Thyroid gland (tissue), 4 donors: ENCODE data around the gene POLR2L. TPM values are rescaled to one million over a fixed set of nuclear protein-coding genes. Genes with fewer than 3 reads are reported as not detected.

Source experiments
- DNase-seq, 2 donors: peaks; one replicate each; pipeline ENCODE4 v3.0.0-alpha.2; 2019
- H3K27ac ChIP-seq, 3 donors: fragments of 200-600 bp; sonication (generic); 1 replicate in 2 of 3; 2 replicates in 1 of 3; pipeline ENCODE4 v1.5.1; 2016 to 2019; ENCODE audit warnings: mild to moderate bottlenecking in 1 of 3, moderate library complexity in 1 of 3
- H3K27me3 ChIP-seq: fragments of 200-600 bp; sonication (generic); one replicate; pipeline ENCODE4 v1.5.1; 2019
- H3K36me3 ChIP-seq, 2 donors: fragments of 200-600 bp; sonication (generic); one replicate each; pipeline ENCODE4 v1.5.1; 2016 to 2019
- H3K4me1 ChIP-seq, 2 donors: fragments of 200-600 bp; sonication (generic); one replicate each; pipeline ENCODE4 v1.5.1; 2017 to 2019
- H3K4me3 ChIP-seq, 3 donors: fragments of 200-600 bp; sonication (generic); replicated peaks in 1 of 3; 1 replicate in 2 of 3; 2 replicates in 1 of 3; pipeline ENCODE4 v1.5.1; 2016; ENCODE audit warnings: mild to moderate bottlenecking in 1 of 3
- H3K9me3 ChIP-seq: fragments of 200-600 bp; sonication (generic); one replicate; pipeline ENCODE4 v1.5.1; 2017
- POLR2A ChIP-seq, 2 donors: fragments of 450-650 bp; IDR thresholded peaks; one replicate each; pipeline ENCODE4 v1.6.1; 2017; ENCODE audit warnings: antibody characterized with exemption in 2 of 2, mild to moderate bottlenecking in 2 of 2, moderate library complexity in 1 of 2
- WGBS, 2 donors: methylation state at CpG; one replicate each; pipeline ENCODE4 v1.1.5; 2017; 5-methylcytosine and 5-hydroxymethylcytosine counted together
- intact Hi-C: fragments of 100-400 bp; cut with DNase I; formaldehyde crosslinking; loops from one replicate; pipeline ENCODE4 v1.15.1; 2023
- total RNA-seq, 4 donors: library from RNA; depleted of rRNA; stranded (reverse); fragments of >200 nt; gene quantifications; one replicate each; pipeline ENCODE4 v1.2.3, GENCODE V29; 2016
- TF ChIP-seq, protein P1 (sequence below), 6 experiments: fragments of 200-600 bp in 3 of 6; fragments of 450-650 bp in 3 of 6; sonication (generic) in 3 of 6; IDR thresholded peaks; one replicate each; pipeline ENCODE4 v1.5.1; 2016 to 2019; ENCODE audit warnings: antibody characterized with exemption in 6 of 6, mild to moderate bottlenecking in 2 of 6, inconsistent platforms in 1 of 6, moderate library complexity in 1 of 6

Gene POLR2L
- total RNA-seq, 4 donors from 2014 or later, result 17.9 to 89.2 (median 52.4) TPM

DNA sequence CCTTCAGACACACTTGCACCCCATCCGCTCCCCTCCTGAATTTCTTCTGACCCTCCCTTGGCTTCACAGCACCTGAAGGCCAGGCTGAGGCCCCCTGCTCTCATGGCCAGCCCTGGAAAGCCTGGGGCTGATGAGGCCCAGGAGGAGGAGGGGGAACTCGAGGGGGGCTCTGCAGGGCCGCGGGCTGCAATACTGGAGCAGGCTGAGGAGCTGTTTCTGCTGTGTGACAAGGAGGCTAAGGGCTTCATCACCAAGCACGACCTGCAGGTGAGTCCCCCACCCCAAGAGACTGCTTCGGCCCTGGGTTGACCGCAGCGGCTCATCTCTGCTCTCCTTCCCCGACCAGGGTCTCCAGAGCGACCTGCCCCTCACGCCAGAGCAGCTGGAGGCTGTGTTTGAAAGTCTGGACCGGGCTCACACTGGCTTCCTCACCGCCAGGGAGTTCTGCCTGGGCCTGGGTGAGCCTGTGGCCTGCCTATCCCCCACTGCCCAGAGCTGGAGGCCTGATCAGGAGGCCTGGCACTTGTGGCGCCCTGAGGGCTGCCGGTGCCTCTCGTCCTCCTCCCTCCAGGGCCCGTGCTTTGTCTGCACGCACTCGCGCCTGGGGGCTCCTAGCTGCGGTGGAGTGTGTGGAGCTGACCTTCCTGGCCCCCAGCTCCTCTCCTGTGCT is 13.7 kb downstream of the POLR2L start:
- Histone ChIP-seq H3K27me3 (no peaks in the 10 kb centered on the region), H3K4me1 (peaks cover 55 to 62% of the 10 kb centered on the region in 2 donors), H3K9me3 (no peaks in the 10 kb centered on the region), H3K4me3 (no peak overlapping the region), H3K36me3 (peaks cover 16 to 21% of the 10 kb centered on the region in 2 donors), H3K27ac (peak overlapping the region in 2 of 3 donors; percentile 49 to 56)
- intact Hi-C loops, result loop anchor here (10.0 kb wide), 1 partner anchor 86 kb away; the partner anchor contains the start of gene CHID1
- TF ChIP-seq, protein P1, sequence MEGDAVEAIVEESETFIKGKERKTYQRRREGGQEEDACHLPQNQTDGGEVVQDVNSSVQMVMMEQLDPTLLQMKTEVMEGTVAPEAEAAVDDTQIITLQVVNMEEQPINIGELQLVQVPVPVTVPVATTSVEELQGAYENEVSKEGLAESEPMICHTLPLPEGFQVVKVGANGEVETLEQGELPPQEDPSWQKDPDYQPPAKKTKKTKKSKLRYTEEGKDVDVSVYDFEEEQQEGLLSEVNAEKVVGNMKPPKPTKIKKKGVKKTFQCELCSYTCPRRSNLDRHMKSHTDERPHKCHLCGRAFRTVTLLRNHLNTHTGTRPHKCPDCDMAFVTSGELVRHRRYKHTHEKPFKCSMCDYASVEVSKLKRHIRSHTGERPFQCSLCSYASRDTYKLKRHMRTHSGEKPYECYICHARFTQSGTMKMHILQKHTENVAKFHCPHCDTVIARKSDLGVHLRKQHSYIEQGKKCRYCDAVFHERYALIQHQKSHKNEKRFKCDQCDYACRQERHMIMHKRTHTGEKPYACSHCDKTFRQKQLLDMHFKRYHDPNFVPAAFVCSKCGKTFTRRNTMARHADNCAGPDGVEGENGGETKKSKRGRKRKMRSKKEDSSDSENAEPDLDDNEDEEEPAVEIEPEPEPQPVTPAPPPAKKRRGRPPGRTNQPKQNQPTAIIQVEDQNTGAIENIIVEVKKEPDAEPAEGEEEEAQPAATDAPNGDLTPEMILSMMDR (IDR thresholded peaks at IDR 0.05), result no peak
- TF ChIP-seq POLR2A (IDR thresholded peaks at IDR 0.05), result no peak
- no peak for DNase-seq
- 75 to 76% methylated on average over 9 to 15 of the region's 21 CpGs for WGBS, 2 donors

DNA sequence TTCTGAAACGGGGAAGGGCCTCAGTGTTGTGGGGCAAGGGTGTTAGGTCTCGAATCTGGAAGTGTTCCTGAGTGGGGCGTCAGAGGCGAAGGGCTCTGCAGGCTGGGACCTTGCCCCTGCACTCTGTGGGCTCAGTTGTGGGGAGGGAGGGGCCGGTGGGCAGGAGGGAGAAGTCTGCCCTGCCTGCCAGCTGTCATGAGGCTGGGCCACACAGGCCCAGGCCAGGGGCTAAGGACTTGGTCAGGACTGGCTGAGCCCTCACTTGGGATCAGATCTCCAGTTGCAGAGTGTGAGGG is 14.5 kb downstream of the POLR2L start, which contains the start of gene CRACR2B:
Gene CRACR2B (plus strand): TSS at position 23 of the 296 bp plus-strand sequence. CDS start 689 bp downstream, outside the sequence.
- Histone ChIP-seq H3K4me1 (peaks cover 51 to 59% of the 10 kb centered on the region in 2 donors), H3K36me3 (peaks cover 24 to 27% of the 10 kb centered on the region in 2 donors), H3K4me3 (peak within 1 kb of the TSS in 1 of 3 donors; percentile 36), H3K9me3 (no peaks in the 10 kb centered on the region), H3K27ac (peak within 1 kb of the TSS in 2 of 3 donors; percentile 49 to 56), H3K27me3 (no peaks in the 10 kb centered on the region)
- intact Hi-C loops, result loop anchor here (10.0 kb wide), 1 partner anchor 87 kb away; the partner anchor contains the start of gene CHID1
- WGBS, 2 donors, result 54 to 67% methylated on average over 5 of the region's 5 CpGs
- TF ChIP-seq POLR2A (IDR thresholded peaks at IDR 0.05), result no peak
- TF ChIP-seq, protein P1 (IDR thresholded peaks at IDR 0.05), result no peak
- no peak for DNase-seq

DNA sequence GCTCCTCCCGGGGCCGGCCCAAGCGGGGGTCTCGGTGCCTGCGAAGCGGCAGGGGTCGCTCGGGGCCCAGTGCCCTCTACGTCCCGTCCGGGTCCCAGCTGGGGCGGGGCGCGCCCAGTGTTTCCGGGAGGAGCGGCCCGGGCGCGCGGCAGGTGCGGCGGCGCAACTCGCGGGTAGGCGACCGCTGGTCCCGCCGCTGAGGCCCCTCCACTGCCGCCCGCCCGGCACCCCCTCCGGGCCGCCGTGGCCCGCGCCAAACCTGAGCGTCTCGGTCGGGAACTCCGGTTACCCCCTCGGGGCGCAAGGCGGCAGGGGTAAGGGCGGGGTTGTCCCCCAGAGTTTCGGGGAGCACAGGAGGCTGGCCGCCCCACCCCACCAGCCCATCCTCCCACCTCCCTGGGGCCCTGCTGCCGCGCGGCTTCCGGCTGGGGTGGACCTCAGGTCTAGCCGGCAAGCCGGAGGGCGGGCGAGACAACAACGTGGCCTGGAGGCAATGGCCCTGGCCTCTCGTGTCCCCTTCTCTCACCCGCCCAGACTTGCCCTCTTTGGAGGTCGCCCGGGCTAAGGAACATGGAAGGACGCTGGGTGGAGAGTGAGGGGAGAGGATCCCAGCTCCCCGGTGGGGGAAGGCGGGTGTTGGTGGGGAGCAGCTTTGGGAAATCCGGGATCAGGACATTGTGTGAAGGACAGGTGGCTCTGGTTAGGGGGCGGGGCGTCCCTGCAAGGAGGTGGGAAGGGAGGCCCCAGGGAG is 15.0 kb downstream of the POLR2L start:
- no peak for DNase-seq
- peak overlapping the region in 1 of 3 donors; percentile 36 for H3K4me3 ChIP-seq
- H3K9me3 ChIP-seq, result no peaks in the 10 kb centered on the region
- peak overlapping the region in 2 of 3 donors; percentile 49 to 56 for H3K27ac ChIP-seq
- TF ChIP-seq POLR2A (IDR thresholded peaks at IDR 0.05), result no peak
- TF ChIP-seq, protein P1 (IDR thresholded peaks at IDR 0.05), result no peak
- no peaks in the 10 kb centered on the region for H3K27me3 ChIP-seq
- 14 to 21% methylated on average over 10 to 13 of the region's 66 CpGs for WGBS, 2 donors
- H3K4me1 ChIP-seq, result peaks cover 49 to 56% of the 10 kb centered on the region in 2 donors
- H3K36me3 ChIP-seq, result peaks cover 27 to 33% of the 10 kb centered on the region in 2 donors
- intact Hi-C loops, result loop anchor here (10.0 kb wide), 1 partner anchor 87 kb away; the partner anchor contains the start of gene CHID1

DNA sequence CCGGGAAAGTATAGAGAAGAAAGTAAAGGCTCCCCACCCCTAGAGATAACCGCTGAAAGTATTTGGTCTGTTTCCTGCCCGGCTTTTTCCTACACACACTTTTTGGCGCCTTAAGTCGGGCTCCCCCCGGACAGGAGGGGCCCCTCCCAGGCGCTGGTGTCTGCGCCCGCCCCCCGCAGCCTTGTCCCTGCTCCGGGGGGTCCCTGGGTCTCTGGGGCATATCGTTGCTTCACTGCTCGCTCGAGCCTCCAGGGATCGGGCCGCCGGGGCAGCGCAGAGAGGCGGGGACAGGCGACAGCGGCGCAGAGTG is 15.5 kb downstream of the POLR2L start:
- TF ChIP-seq, protein P1 (IDR thresholded peaks at IDR 0.05), result no peak
- no peak for TF ChIP-seq POLR2A (IDR thresholded peaks at IDR 0.05)
- Histone ChIP-seq H3K27me3 (no peaks in the 10 kb centered on the region), H3K4me1 (peaks cover 43 to 52% of the 10 kb centered on the region in 2 donors), H3K9me3 (no peaks in the 10 kb centered on the region), H3K27ac (peak overlapping the region in 2 of 3 donors; percentile 49 to 56), H3K4me3 (peak overlapping the region in 1 of 3 donors; percentile 36), H3K36me3 (peaks cover 28 to 36% of the 10 kb centered on the region in 2 donors)
- 3 to 6% methylated on average over 5 to 12 of the region's 22 CpGs for WGBS, 2 donors
- intact Hi-C loops, result loop anchor here (10.0 kb wide), 1 partner anchor 88 kb away; the partner anchor contains the start of gene CHID1
- no peak for DNase-seq
